GM12864 (cell line): Measurements from ENCODE around the gene TMEM170B.
A peak's percentile ranks its signal among the peaks of the same experiment; 100 is the strongest.

Source experiments
- DNase-seq: peaks from one replicate; pipeline ENCODE4 v3.0.0-alpha.2; 2011; ENCODE audit warnings: low read depth
- H3K4me3 ChIP-seq: 2 replicates; pipeline ENCODE4 v1.5.1; 2011; ENCODE audit warnings: mild to moderate bottlenecking, low read depth, low read length, control low read depth
- CTCF ChIP-seq: IDR thresholded peaks from 2 replicates; pipeline ENCODE4 v1.5.1; 2011; ENCODE audit warnings: low read depth, mild to moderate bottlenecking, moderate library complexity, low read length, control low read depth, inconsistent platforms; ENCODE audit errors: missing control alignments

TMEM170B gene

GRCh38 chr6:11596640-11597237 is 59.2 kb downstream of the TMEM170B start:
- no peak overlapping the region for H3K4me3 ChIP-seq
- no peak for TF ChIP-seq CTCF
- no peak for DNase-seq

- no peak overlapping the region for H3K4me3 ChIP-seq
- peak; percentile 24 for DNase-seq
- no peak for TF ChIP-seq CTCF
Measured at GRCh38 chr6:11598687-11599086, 61.1 kb downstream of the TMEM170B start.

GRCh38 chr6:11600251-11600650 is 62.7 kb downstream of the TMEM170B start:
- TF ChIP-seq CTCF, result no peak
- H3K4me3 ChIP-seq, result no peak overlapping the region
- DNase-seq, result no peak

- no peak for TF ChIP-seq CTCF
- H3K4me3 ChIP-seq, result no peak overlapping the region
- no peak for DNase-seq
Measured at GRCh38 chr6:11601776-11602605, 64.4 kb downstream of the TMEM170B start.

GRCh38 chr6:11604215-11604614 is 66.7 kb downstream of the TMEM170B start:
- no peak for DNase-seq
- no peak for TF ChIP-seq CTCF
- no peak overlapping the region for H3K4me3 ChIP-seq

- TF ChIP-seq CTCF, result no peak
- no peak overlapping the region for H3K4me3 ChIP-seq
- no peak for DNase-seq
Measured at GRCh38 chr6:11604836-11605506, 67.4 kb downstream of the TMEM170B start.
